Spleen (tissue), 11 donors: ENCODE measurements around the gene KCNAB2. TPM values are rescaled to one million over a fixed set of nuclear protein-coding genes. Genes with fewer than 3 reads are reported as not detected.

ENCODE experiments used
- DNase-seq: peaks from one replicate; pipeline ENCODE4 v3.0.0-alpha.2; 2020
- H3K27ac ChIP-seq, 8 donors: fragments of 200-600 bp; sonication (generic) in 7 of 8; 1 replicate in 4 of 8; 2 replicates in 4 of 8; pipeline versions ENCODE4 v1.5.0 to v1.8.0; 2016 to 2021; ENCODE audit warnings: inconsistent platforms in 4 of 8, mild to moderate bottlenecking in 4 of 8, moderate library complexity in 1 of 8
- H3K27me3 ChIP-seq, 7 donors: fragments of 200-600 bp; sonication (generic) in 6 of 7; replicated peaks in 1 of 7; 1 replicate in 4 of 7; 2 replicates in 3 of 7; pipeline versions ENCODE4 v1.5.0 to v1.8.0; 2016 to 2021; ENCODE audit warnings: inconsistent platforms in 3 of 7, mild to moderate bottlenecking in 1 of 7
- H3K36me3 ChIP-seq, 6 donors: fragments of 200-600 bp; sonication (generic) in 5 of 6; 1 replicate in 4 of 6; 2 replicates in 2 of 6; pipeline versions ENCODE4 v1.5.0 to v1.8.0; 2016 to 2021; ENCODE audit warnings: inconsistent platforms in 2 of 6
- H3K4me1 ChIP-seq, 6 donors: fragments of 200-600 bp; sonication (generic) in 5 of 6; 1 replicate in 3 of 6; 2 replicates in 3 of 6; pipeline versions ENCODE4 v1.5.0 to v1.8.0; 2016 to 2021; ENCODE audit warnings: inconsistent platforms in 3 of 6
- H3K4me3 ChIP-seq, 8 donors: fragments of 200-600 bp; sonication (generic) in 7 of 8; 1 replicate in 4 of 8; 2 replicates in 4 of 8; pipeline versions ENCODE4 v1.5.0 to v1.8.0; 2016 to 2021; ENCODE audit warnings: inconsistent platforms in 4 of 8, mild to moderate bottlenecking in 4 of 8, moderate library complexity in 2 of 8
- H3K9me3 ChIP-seq, 8 donors: fragments of 200-600 bp; sonication (generic) in 7 of 8; 1 replicate in 4 of 8; 2 replicates in 4 of 8; pipeline versions ENCODE4 v1.5.0 to v1.8.0; 2016 to 2021; ENCODE audit warnings: inconsistent platforms in 4 of 8
- POLR2A ChIP-seq, 3 donors: fragments of 450-650 bp; IDR thresholded peaks; one replicate each; pipeline ENCODE4 v1.5.1; 2017; ENCODE audit warnings: antibody characterized with exemption in 3 of 3, mild to moderate bottlenecking in 1 of 3
- POLR2AphosphoS5 ChIP-seq, 3 donors: sonication (generic); formaldehyde crosslinking; IDR thresholded peaks; one replicate each; pipeline ENCODE4 v1.5.1; 2017; ENCODE audit warnings: antibody characterized with exemption in 3 of 3
- WGBS, 5 donors: extraction: QIAGEN DNeasy Blood & Tissue Kit in 3 of 5; methylation state at CpG; one replicate each; pipeline versions ENCODE4 v1.1.5 to v1.1.7; 2013 to 2018; 5-methylcytosine and 5-hydroxymethylcytosine counted together
- intact Hi-C: fragments of 100-400 bp; cut with DNase I; formaldehyde crosslinking; loops from one replicate; pipeline ENCODE4 v1.15.0; 2023; ENCODE audit warnings: low total_unique reads
- polyA plus RNA-seq, 3 donors: library from polyadenylated mRNA; stranded (reverse); fragments of 200-250 nt; gene quantifications; one replicate each; pipeline ENCODE4 v1.2.1, GENCODE V29; 2013
- total RNA-seq, 7 donors: library from RNA; depleted of rRNA in 3 of 7; stranded (reverse); fragments of >200 nt in 3 of 7; fragmentation: NEBNext Ultra II Directional in 4 of 7; extraction: Animal tissue kit (Norgen Biotek cat#: 25700) in 4 of 7; gene quantifications; one replicate each; pipeline versions ENCODE4 v1.1.0 to v1.2.1, GENCODE V29; 2016 to 2021
- TF ChIP-seq, protein P1 (sequence below), 11 experiments: fragments of 200-600 bp in 7 of 11; fragments of 450-650 bp in 4 of 11; sonication (generic) in 4 of 11; IDR thresholded peaks in 8 of 11; conservative IDR thresholded peaks in 3 of 11; 1 replicate in 7 of 11; 2 replicates in 4 of 11; pipeline versions ENCODE4 v1.4.0 to v1.8.0; 2016 to 2021; ENCODE audit warnings: antibody characterized with exemption in 11 of 11, inconsistent platforms in 4 of 11, mild to moderate bottlenecking in 1 of 11
- donor health status: healthy with polysubstance abuse.
- donor health status: DM: no; HTN: no; CAD: no; lungs with moderate emphysema.
- donor health status: DM: no; HTN: no; CAD: no.
- donor health status: Bipolar disorder and iron deficiency.
- donor health status: healthy.
- donor health status: DM: no; HTN: no; CAD: no.
- donor health status: DM: yes; HTN: yes; CAD: no.

KCNAB2 gene
- total and polyA plus RNA-seq, 10 donors, result 23.2 to 135 (median 94.0) TPM

DNA sequence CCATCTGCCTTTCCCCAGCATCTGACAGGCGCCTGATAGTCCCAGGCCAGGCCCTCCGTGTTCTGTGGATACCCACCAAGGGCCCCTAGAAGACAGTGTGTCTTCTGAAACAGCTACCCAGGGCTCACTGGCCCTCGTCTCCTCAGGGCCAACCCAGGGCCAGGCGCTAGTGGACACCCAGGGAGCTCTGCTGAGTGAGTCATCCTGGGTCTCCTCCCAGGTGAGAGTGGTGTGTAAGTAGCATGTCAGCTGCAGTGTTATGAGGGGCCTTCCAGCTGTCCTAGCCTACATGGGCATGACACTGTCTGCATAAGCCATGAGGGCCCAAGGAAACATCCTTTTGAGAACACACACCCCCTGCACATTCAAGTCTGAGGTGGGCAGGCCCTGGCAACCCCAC is 97.7 kb downstream of the KCNAB2 start:
- no peaks in the 10 kb centered on the region for H3K36me3 ChIP-seq
- no peak overlapping the region for H3K4me3 ChIP-seq
- no peak for DNase-seq
- intact Hi-C loops, result no loop called here
- H3K27me3 ChIP-seq, result peaks cover under 1 to 36% (median 16%) of the 10 kb centered on the region in 7 donors
- H3K4me1 ChIP-seq, result peaks cover 0 to 6% (median 2%) of the 10 kb centered on the region in 6 donors
- TF ChIP-seq POLR2AphosphoS5 (IDR thresholded peaks at IDR 0.05) (no peak), POLR2A (IDR thresholded peaks at IDR 0.05) (no peak)
- TF ChIP-seq, protein P1, sequence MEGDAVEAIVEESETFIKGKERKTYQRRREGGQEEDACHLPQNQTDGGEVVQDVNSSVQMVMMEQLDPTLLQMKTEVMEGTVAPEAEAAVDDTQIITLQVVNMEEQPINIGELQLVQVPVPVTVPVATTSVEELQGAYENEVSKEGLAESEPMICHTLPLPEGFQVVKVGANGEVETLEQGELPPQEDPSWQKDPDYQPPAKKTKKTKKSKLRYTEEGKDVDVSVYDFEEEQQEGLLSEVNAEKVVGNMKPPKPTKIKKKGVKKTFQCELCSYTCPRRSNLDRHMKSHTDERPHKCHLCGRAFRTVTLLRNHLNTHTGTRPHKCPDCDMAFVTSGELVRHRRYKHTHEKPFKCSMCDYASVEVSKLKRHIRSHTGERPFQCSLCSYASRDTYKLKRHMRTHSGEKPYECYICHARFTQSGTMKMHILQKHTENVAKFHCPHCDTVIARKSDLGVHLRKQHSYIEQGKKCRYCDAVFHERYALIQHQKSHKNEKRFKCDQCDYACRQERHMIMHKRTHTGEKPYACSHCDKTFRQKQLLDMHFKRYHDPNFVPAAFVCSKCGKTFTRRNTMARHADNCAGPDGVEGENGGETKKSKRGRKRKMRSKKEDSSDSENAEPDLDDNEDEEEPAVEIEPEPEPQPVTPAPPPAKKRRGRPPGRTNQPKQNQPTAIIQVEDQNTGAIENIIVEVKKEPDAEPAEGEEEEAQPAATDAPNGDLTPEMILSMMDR (IDR thresholded peaks at IDR 0.05 in 8 of 11, conservative IDR thresholded peaks at IDR 0.05 in 3 of 11), result no peak
- WGBS, 5 donors, result 88 to 94% (median 89%) methylated on average over 4 of the region's 4 CpGs
- no peaks in the 10 kb centered on the region for H3K9me3 ChIP-seq
- no peak overlapping the region for H3K27ac ChIP-seq

DNA sequence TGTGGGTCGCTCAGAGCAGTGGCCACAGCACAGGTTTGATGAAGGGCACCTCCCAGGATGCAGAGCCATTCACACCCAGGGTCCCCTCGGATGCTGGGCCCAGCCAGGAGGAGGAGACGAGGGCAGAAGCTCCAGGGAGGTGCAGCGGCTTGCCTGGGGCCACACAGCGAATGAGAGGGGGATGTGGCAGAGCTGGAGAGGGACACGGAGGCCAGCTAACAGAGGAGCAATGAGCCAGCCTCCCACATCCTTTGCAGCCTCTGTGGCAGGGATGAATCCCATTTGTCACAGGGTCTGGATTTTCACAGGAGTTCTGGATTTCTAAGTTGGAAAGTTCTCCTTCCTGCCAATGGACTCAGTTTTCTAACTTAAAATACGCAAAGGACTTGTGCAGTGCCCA is 98.5 kb downstream of the KCNAB2 start:
- H3K4me1 ChIP-seq, result peaks cover 0 to 14% (median 7%) of the 10 kb centered on the region in 6 donors
- H3K4me3 ChIP-seq, result no peak overlapping the region
- no peak overlapping the region for H3K27ac ChIP-seq
- H3K27me3 ChIP-seq, result peaks cover 6 to 44% (median 23%) of the 10 kb centered on the region in 7 donors
- DNase-seq, result no peak
- no peaks in the 10 kb centered on the region for H3K9me3 ChIP-seq
- TF ChIP-seq, protein P1 (IDR thresholded peaks at IDR 0.05 in 8 of 11, conservative IDR thresholded peaks at IDR 0.05 in 3 of 11), result no peak
- no peak for TF ChIP-seq POLR2AphosphoS5 (IDR thresholded peaks at IDR 0.05)
- no peak for TF ChIP-seq POLR2A (IDR thresholded peaks at IDR 0.05)
- intact Hi-C loops, result no loop called here
- H3K36me3 ChIP-seq, result no peaks in the 10 kb centered on the region
- WGBS, 5 donors, result 74 to 84% (median 76%) methylated on average over 5 to 7 of the region's 7 CpGs

DNA sequence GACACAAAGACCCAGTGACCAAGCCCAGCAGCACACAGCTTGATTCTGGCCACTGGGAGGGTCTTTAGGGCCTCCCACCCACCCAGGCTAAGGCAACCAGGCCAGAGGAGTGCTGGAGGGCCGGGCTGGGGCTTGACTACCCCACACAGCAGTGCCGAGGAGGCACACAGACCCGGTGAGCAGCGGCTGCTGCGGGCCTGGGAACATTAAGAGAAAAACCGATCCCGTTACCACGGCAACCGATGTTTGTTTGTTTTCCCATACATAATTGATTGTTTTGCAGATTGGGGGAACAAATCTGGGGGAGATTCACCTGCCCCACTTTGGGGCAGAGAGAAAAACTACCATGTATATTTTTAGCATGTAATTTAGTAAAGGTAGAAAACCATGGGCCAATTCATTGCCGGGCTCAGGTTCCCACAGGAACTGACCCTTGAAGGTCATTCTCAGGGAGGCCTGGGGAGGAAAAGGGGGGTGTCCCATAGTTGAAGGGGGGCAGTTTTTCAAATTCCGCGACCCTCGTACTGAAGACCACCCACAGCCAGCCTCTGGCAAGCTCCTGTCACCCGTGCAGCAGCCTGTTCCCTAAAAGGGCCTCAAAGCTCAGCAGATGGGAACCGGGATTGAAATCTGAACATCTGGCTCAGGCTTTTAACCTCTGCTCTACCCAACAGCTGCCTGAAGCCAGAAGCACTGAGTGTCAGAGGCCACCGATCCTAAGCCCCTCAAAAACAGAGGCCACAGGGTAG is 99.1 kb downstream of the KCNAB2 start:
- TF ChIP-seq POLR2A (IDR thresholded peaks at IDR 0.05) (no peak), POLR2AphosphoS5 (IDR thresholded peaks at IDR 0.05) (no peak)
- TF ChIP-seq, protein P1 (IDR thresholded peaks at IDR 0.05 in 8 of 11, conservative IDR thresholded peaks at IDR 0.05 in 3 of 11), result no peak
- Histone ChIP-seq H3K4me1 (peaks cover 0 to 15% (median 7%) of the 10 kb centered on the region in 6 donors), H3K9me3 (no peaks in the 10 kb centered on the region), H3K27me3 (peaks cover 6 to 46% (median 23%) of the 10 kb centered on the region in 7 donors), H3K4me3 (no peak overlapping the region), H3K36me3 (no peaks in the 10 kb centered on the region), H3K27ac (no peak overlapping the region)
- intact Hi-C loops, result no loop called here
- WGBS, 5 donors, result 60 to 70% (median 62%) methylated on average over 15 to 16 of the region's 16 CpGs
- DNase-seq, result no peak

DNA sequence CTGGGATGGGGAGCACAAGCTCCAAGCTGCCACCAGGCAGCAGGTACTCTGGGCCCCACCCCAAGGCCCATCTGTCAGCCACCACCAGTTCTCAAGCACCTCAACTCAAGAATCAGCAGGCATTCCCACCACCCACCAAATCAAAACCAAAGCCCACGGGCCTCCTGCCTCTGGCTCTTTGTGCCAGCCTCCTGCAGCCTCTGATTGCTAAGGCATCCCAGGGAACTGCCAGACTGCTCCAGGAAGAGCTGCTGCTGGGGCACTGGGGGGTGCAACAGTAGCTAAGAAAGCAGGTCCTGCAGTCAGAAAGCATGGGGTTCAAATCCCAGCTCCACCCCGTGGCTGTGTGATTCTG is 99.7 kb downstream of the KCNAB2 start:
- TF ChIP-seq POLR2AphosphoS5 (IDR thresholded peaks at IDR 0.05), result no peak
- TF ChIP-seq, protein P1 (IDR thresholded peaks at IDR 0.05 in 8 of 11, conservative IDR thresholded peaks at IDR 0.05 in 3 of 11), result no peak
- no peak for TF ChIP-seq POLR2A (IDR thresholded peaks at IDR 0.05)
- Histone ChIP-seq H3K27me3 (peaks cover 6 to 45% (median 23%) of the 10 kb centered on the region in 7 donors), H3K4me3 (no peak overlapping the region), H3K36me3 (no peaks in the 10 kb centered on the region), H3K27ac (no peak overlapping the region), H3K9me3 (no peaks in the 10 kb centered on the region), H3K4me1 (peaks cover 0 to 15% (median 7%) of the 10 kb centered on the region in 6 donors)
- DNase-seq, result no peak
- 60 to 100% (median 77%) methylated on average over 2 of the region's 2 CpGs for WGBS, 5 donors
- intact Hi-C loops, result no loop called here
